Fibroblast of lung (primary cell): ENCODE data around the gene KIRREL3.

ENCODE experiments used
- CTCF ChIP-seq, 2 donors: IDR thresholded peaks in 1 of 2; conservative IDR thresholded peaks in 1 of 2; 1 replicate in 1 of 2; 2 replicates in 1 of 2; pipeline ENCODE4 v1.5.1; 2011 to 2012; ENCODE audit warnings: low read length in 2 of 2, control low read depth in 1 of 2, inconsistent platforms in 1 of 2, low read depth in 1 of 2, mild to moderate bottlenecking in 1 of 2
- EZH2 ChIP-seq: IDR thresholded peaks from 2 replicates; pipeline ENCODE4 v1.5.1; 2012; ENCODE audit warnings: low read length, control low read depth, mild to moderate bottlenecking; ENCODE audit errors: missing control alignments

GRCh38 chr11:126744699-126745098 lies 255.9 kb downstream of the KIRREL3 start:
- TF ChIP-seq CTCF (conservative IDR thresholded peaks at IDR 0.05 in 1 of 2, IDR thresholded peaks at IDR 0.05 in 1 of 2; ENCODE audit: low read depth in 1 of 2, low read length in 2 of 2) (no peak), EZH2 (no peak)
